Measurements from ENCODE around the gene RGS12. TPM values are rescaled to one million over a fixed set of nuclear protein-coding genes. Genes with fewer than 3 reads are reported as not detected.
"Not testable (repeated sequence)": the region's sequence is repeated elsewhere in the genome, so short reads cannot be mapped to it uniquely, and the experiment has no call there.

RGS12 gene
- total RNA-seq, 1 experiment from 2014 or later = 4.7 TPM

- H3K9me3 ChIP-seq (ENCODE audit: low read length) = no peaks in the 10 kb centered on the region
- H3K4me3 ChIP-seq (ENCODE audit: low read length) = no peak overlapping the region
- peaks cover 3% of the 10 kb centered on the region for H3K4me1 ChIP-seq (ENCODE audit: low read length)
- no peak overlapping the region for H3K9ac ChIP-seq (ENCODE audit: low read length)
- H2AFZ ChIP-seq (ENCODE audit: low read length) = no peak overlapping the region
- H4K20me1 ChIP-seq (ENCODE audit: insufficient read depth, low read depth, low read length) = no peaks in the 10 kb centered on the region
- no peak overlapping the region for H3K27ac ChIP-seq (ENCODE audit: low read length)
- no peaks in the 10 kb centered on the region for H3K79me2 ChIP-seq (ENCODE audit: low read length)
- no peak for DNase-seq
- H3K9me2 ChIP-seq (replicated peaks; ENCODE audit: insufficient read depth, low read length) = no peaks in the 10 kb centered on the region
- H3K27me3 ChIP-seq (ENCODE audit: low read length) = no peaks in the 10 kb centered on the region
- H3K36me3 ChIP-seq (ENCODE audit: insufficient read depth, low read length) = no peaks in the 10 kb centered on the region
- H3K4me2 ChIP-seq (ENCODE audit: low read depth, low read length, poor library complexity, severe bottlenecking) = no peak overlapping the region
Observed at GRCh38 chr4:3297066-3297859, 4.4 kb downstream of the RGS12 start.

- H2AFZ ChIP-seq (ENCODE audit: low read length) = no peak overlapping the region
- no peak for DNase-seq
- no peak overlapping the region for H3K27ac ChIP-seq (ENCODE audit: low read length)
- no peaks in the 10 kb centered on the region for H3K9me2 ChIP-seq (replicated peaks; ENCODE audit: insufficient read depth, low read length)
- H4K20me1 ChIP-seq (ENCODE audit: insufficient read depth, low read depth, low read length) = no peaks in the 10 kb centered on the region
- H3K9me3 ChIP-seq (ENCODE audit: low read length) = no peaks in the 10 kb centered on the region
- no peaks in the 10 kb centered on the region for H3K36me3 ChIP-seq (ENCODE audit: insufficient read depth, low read length)
- H3K79me2 ChIP-seq (ENCODE audit: low read length) = no peaks in the 10 kb centered on the region
- no peak overlapping the region for H3K4me2 ChIP-seq (ENCODE audit: low read depth, low read length, poor library complexity, severe bottlenecking)
- no peak overlapping the region for H3K4me3 ChIP-seq (ENCODE audit: low read length)
- H3K4me1 ChIP-seq (ENCODE audit: low read length) = no peaks in the 10 kb centered on the region
- no peaks in the 10 kb centered on the region for H3K27me3 ChIP-seq (ENCODE audit: low read length)
- H3K9ac ChIP-seq (ENCODE audit: low read length) = no peak overlapping the region
Observed at GRCh38 chr4:3299122-3299975, 6.5 kb downstream of the RGS12 start.

DNA sequence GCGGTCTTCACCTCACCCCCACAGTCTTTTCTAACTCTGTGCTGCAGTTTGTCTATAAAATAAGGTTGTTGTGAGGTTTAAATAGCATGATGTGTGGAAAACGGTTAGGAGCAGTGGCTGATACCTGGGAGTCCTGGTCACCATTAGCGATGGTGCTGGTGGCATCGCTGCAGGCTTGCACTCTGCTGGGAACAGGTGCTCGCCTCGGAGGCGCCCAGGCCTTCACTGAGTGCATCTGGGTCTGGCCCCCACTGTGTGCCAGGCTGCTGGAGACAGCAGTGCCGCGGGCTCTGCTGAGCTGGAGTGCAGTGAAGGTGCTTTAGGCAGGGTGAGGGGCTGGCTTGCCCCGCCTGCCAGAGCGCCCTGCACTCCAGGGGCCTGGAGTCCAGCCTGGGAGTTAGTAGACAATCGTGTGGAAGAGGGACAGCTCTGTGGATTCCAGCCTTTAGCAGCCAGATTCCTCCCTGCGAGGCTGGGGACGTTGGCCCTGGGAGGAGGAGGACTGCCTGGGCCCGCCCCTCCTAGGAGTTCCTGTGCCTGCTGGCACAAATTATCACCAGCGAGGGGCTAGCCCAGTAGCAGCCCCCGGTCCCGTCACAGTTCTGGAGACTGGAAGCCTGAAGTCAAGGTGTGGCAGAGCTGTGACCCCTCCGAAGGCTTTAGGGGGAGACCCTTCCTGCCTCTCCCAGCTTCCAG lies 7.3 kb downstream of the RGS12 start:
- no peaks in the 10 kb centered on the region for H4K20me1 ChIP-seq (ENCODE audit: insufficient read depth, low read depth, low read length)
- H3K27me3 ChIP-seq (ENCODE audit: low read length) = no peaks in the 10 kb centered on the region
- H3K27ac ChIP-seq (ENCODE audit: low read length) = no peak overlapping the region
- no peak overlapping the region for H3K4me3 ChIP-seq (ENCODE audit: low read length)
- no peaks in the 10 kb centered on the region for H3K9me2 ChIP-seq (replicated peaks; ENCODE audit: insufficient read depth, low read length)
- no peak overlapping the region for H3K9ac ChIP-seq (ENCODE audit: low read length)
- no peaks in the 10 kb centered on the region for H3K9me3 ChIP-seq (ENCODE audit: low read length)
- no peaks in the 10 kb centered on the region for H3K36me3 ChIP-seq (ENCODE audit: insufficient read depth, low read length)
- DNase-seq = no peak
- no peak overlapping the region for H3K4me2 ChIP-seq (ENCODE audit: low read depth, low read length, poor library complexity, severe bottlenecking)
- H3K79me2 ChIP-seq (ENCODE audit: low read length) = no peaks in the 10 kb centered on the region
- no peaks in the 10 kb centered on the region for H3K4me1 ChIP-seq (ENCODE audit: low read length)
- H2AFZ ChIP-seq (ENCODE audit: low read length) = no peak overlapping the region

DNA sequence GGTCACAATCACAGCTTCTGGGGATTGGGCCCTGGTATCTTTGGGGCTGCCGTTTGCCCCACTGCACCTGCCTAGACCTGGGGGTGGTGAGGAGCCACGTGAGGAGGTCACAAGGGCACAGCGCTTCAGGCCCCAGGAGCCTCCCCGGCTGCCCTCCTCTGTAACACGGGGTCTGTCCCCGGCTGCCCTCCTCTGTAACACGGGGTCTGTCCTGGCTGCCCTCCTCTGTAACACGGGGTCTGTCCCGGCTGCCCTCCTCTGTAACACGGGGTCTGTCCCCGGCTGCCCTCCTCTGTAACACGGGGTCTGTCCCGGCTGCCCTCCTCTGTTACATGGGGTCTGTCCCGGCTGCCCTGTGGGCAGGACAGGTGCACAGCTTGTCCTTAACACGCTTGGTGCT lies 8.1 kb downstream of the RGS12 start:
- not testable (repeated sequence) for H3K4me1 ChIP-seq (ENCODE audit: low read length); H3K4me3 ChIP-seq (ENCODE audit: low read length); H3K79me2 ChIP-seq (ENCODE audit: low read length)

GRCh38 chr4:3301450-3302172 lies 8.8 kb downstream of the RGS12 start:
- no peaks in the 10 kb centered on the region for H4K20me1 ChIP-seq (ENCODE audit: insufficient read depth, low read depth, low read length)
- no peaks in the 10 kb centered on the region for H3K36me3 ChIP-seq (ENCODE audit: insufficient read depth, low read length)
- no peak overlapping the region for H3K4me3 ChIP-seq (ENCODE audit: low read length)
- no peak overlapping the region for H2AFZ ChIP-seq (ENCODE audit: low read length)
- H3K4me1 ChIP-seq (ENCODE audit: low read length) = no peaks in the 10 kb centered on the region
- no peak overlapping the region for H3K4me2 ChIP-seq (ENCODE audit: low read depth, low read length, poor library complexity, severe bottlenecking)
- H3K9me3 ChIP-seq (ENCODE audit: low read length) = no peaks in the 10 kb centered on the region
- no peak overlapping the region for H3K9ac ChIP-seq (ENCODE audit: low read length)
- no peaks in the 10 kb centered on the region for H3K9me2 ChIP-seq (replicated peaks; ENCODE audit: insufficient read depth, low read length)
- no peak for DNase-seq
- no peaks in the 10 kb centered on the region for H3K79me2 ChIP-seq (ENCODE audit: low read length)
- H3K27ac ChIP-seq (ENCODE audit: low read length) = no peak overlapping the region
- no peaks in the 10 kb centered on the region for H3K27me3 ChIP-seq (ENCODE audit: low read length)

More for the DNA sequence above, 8.1 kb downstream of the RGS12 start:
- H3K9ac ChIP-seq (ENCODE audit: low read length); H3K4me2 ChIP-seq (ENCODE audit: low read depth, low read length, poor library complexity, severe bottlenecking); H3K9me2 ChIP-seq (replicated peaks; ENCODE audit: insufficient read depth, low read length); H3K27ac ChIP-seq (ENCODE audit: low read length); H4K20me1 ChIP-seq (ENCODE audit: insufficient read depth, low read depth, low read length); H3K27me3 ChIP-seq (ENCODE audit: low read length); H2AFZ ChIP-seq (ENCODE audit: low read length); H3K9me3 ChIP-seq (ENCODE audit: low read length); H3K36me3 ChIP-seq (ENCODE audit: insufficient read depth, low read length); DNase-seq: not testable (repeated sequence)

GRCh38 chr4:3302173-3302785 lies 9.5 kb downstream of the RGS12 start:
- Histone ChIP-seq H3K9ac (ENCODE audit: low read length) (no peak overlapping the region), H3K79me2 (ENCODE audit: low read length) (no peaks in the 10 kb centered on the region), H3K4me2 (ENCODE audit: low read depth, low read length, poor library complexity, severe bottlenecking) (no peak overlapping the region), H4K20me1 (ENCODE audit: insufficient read depth, low read depth, low read length) (no peaks in the 10 kb centered on the region), H3K4me1 (ENCODE audit: low read length) (no peaks in the 10 kb centered on the region), H3K27me3 (ENCODE audit: low read length) (no peaks in the 10 kb centered on the region), H3K27ac (ENCODE audit: low read length) (no peak overlapping the region), H3K9me3 (ENCODE audit: low read length) (no peaks in the 10 kb centered on the region), H3K9me2 (replicated peaks; ENCODE audit: insufficient read depth, low read length) (no peaks in the 10 kb centered on the region), H2AFZ (ENCODE audit: low read length) (no peak overlapping the region), H3K36me3 (ENCODE audit: insufficient read depth, low read length) (no peaks in the 10 kb centered on the region), H3K4me3 (ENCODE audit: low read length) (no peak overlapping the region)
- no peak for DNase-seq

DNA sequence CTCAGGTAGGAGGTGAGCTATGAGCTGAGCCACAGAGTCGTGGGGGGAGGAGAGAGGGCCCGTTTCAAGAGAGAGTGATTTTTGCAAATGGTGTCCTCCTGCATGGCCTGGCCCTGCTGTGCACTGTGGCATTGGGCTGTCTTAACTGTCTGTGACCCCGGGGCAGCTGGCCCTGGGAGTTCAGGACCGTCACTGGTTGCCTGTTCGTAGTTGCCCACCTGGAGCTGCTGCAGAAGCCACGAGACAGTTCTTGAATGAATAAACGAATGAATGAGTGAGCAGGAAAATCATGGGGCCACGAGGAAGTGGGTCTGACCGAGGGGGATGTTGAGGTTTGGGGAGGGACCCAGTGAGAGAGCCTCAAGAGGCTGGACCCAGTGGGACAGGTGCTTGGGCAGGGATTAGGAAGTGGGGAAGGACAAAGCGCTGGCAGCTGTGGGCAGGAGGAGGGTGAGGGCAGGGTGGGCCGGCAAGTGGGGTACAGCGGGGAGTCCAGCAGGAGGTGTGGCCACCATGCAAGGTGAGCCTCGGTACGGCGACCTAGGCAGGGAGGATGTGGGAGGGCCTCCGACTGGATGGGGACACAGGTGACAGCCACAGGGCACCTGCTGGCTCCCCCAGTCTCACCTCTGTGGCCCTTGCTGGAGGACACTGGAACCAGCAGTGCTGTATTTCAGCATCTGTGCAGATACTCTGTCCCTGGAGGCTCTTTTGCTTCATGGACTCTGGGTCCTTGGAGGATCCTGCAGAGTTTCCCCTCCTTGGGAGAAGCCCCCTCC lies 10.2 kb downstream of the RGS12 start:
- DNase-seq = no peak
- no peaks in the 10 kb centered on the region for H3K4me1 ChIP-seq (ENCODE audit: low read length)
- H2AFZ ChIP-seq (ENCODE audit: low read length) = no peak overlapping the region
- H3K9ac ChIP-seq (ENCODE audit: low read length) = no peak overlapping the region
- H3K4me3 ChIP-seq (ENCODE audit: low read length) = no peak overlapping the region
- H3K36me3 ChIP-seq (ENCODE audit: insufficient read depth, low read length) = no peaks in the 10 kb centered on the region
- H3K79me2 ChIP-seq (ENCODE audit: low read length) = no peaks in the 10 kb centered on the region
- H3K9me2 ChIP-seq (replicated peaks; ENCODE audit: insufficient read depth, low read length) = no peaks in the 10 kb centered on the region
- no peaks in the 10 kb centered on the region for H3K9me3 ChIP-seq (ENCODE audit: low read length)
- no peak overlapping the region for H3K27ac ChIP-seq (ENCODE audit: low read length)
- H4K20me1 ChIP-seq (ENCODE audit: insufficient read depth, low read depth, low read length) = no peaks in the 10 kb centered on the region
- H3K27me3 ChIP-seq (ENCODE audit: low read length) = no peaks in the 10 kb centered on the region
- H3K4me2 ChIP-seq (ENCODE audit: low read depth, low read length, poor library complexity, severe bottlenecking) = no peak overlapping the region

Measured in Karpas-422 (cell line).